HG03521 (cell line): ENCODE data around the gene PIN1.
A peak's percentile ranks its signal among the peaks of the same experiment; 100 is the strongest.
"Not testable (repeated sequence)": the region's sequence is repeated elsewhere in the genome, so short reads cannot be mapped to it uniquely, and the experiment has no call there.

Experiments
- ATAC-seq: cut with Tn5 transposase; IDR thresholded peaks from one replicate; pipeline ENCODE4 v1.9.1; 2021; ENCODE audit warnings: mild to moderate bottlenecking, moderate library complexity; ENCODE audit not compliant: unreplicated experiment

The PIN1 gene

GRCh38 chr19:9834726-9835506 is at the start of gene PIN1:
PIN1 (plus strand) TSS chr19:9835318; CDS start chr19:9835345, 27 bp downstream.
- ATAC-seq: peak; percentile 87

DNA sequence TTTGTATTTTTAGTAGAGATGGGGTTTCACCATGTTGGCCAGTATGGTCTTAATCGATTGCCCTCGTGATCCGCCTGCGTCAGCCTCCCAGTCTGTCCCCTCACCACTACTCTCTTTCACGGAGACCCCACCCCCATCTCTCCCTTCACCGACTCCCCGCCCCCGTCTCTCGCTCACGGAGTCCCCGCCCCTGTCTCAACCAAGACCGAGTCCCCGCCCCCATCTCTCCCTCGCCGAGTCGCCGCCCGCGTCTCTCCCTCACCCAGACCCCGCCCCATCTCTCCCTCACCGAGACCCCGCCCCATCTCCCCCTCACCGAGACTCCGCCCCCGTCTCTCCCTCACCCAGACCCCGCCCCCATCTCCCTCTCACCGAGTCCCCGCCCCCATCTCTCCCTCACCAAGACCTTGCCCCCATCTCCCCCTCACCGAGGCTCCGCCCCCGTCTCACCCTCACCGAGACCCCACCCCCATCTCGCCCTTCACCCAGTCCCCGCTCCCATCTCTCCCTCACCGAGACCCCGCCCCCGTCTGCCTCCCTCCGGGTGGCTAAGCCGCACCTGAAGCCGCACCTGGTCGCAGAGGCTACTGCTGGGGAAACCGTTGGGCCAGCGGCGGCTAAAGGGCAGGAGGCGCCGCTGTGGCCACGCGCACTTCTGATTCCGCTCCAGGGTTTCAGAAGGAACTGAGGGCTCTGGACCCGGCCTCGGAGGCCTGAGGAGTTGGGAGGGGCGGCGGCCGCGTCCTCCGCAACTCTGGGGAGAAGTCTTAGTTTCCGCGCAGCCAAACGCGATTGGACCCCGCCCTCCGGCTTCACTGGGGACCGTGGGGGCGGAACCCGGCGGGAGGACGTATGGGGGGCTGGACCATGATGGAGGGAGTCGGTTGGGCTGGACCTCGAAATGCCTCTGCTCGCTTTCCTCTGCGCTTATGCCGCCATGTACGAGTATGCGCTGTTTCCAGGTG is 49.5 kb upstream of the PIN1 start:
- ATAC-seq: peak; percentile 70

- ATAC-seq: no peak
Measured at GRCh38 chr19:9786342-9786741, 48.8 kb upstream of the PIN1 start.

DNA sequence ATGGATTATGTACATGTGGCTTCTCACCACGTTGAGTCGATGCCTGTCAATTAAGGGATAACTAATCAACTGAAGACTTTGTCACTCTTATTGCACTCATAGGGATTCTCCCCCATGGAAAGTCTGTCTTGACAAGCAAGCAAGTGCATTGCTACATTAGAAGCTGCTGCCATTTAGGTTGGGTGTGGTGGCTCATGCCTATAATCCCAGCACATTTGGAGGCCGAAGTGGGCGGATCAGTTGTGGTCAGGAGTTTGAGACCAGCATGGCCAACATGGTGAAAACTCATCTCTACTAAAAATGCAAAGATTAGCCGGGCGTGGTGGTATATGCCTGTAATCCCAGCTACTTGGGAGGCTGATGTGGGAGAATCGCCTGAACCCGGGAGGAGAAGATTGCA is 48.3 kb upstream of the PIN1 start:
- ATAC-seq: no peak

GRCh38 chr19:9788604-9789003 is 46.5 kb upstream of the PIN1 start:
- not testable (repeated sequence) for ATAC-seq

- no peak for ATAC-seq
Measured at GRCh38 chr19:9789066-9789465, 46.1 kb upstream of the PIN1 start.

DNA sequence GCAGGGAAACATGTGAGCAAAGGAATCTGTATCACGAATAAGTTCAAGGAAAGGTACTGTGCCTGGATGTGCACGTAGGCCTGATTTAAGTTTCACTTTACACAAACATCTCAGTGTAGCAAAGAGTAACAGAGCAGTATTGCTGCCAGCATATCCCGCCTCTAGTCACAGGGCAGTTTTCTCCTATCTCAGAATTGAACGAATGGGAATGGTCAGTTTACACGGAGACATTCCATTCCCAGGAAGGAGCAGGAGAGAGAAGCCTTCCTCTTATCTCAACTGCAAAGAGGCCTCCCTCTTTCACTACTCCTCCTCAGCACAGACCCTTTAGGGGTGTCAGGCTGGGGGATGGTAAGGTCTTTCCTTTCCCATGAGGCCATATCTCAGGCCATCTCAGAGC is 45.5 kb upstream of the PIN1 start:
- ATAC-seq: not testable (repeated sequence)

- ATAC-seq: not testable (repeated sequence)
Measured at GRCh38 chr19:9791073-9791367, 44.1 kb upstream of the PIN1 start.

GRCh38 chr19:9791552-9792205 is 43.4 kb upstream of the PIN1 start:
- ATAC-seq: peak; percentile 26

GRCh38 chr19:9792206-9793070 is 42.7 kb upstream of the PIN1 start:
- ATAC-seq: peak; percentile 40

- ATAC-seq: no peak
Measured at GRCh38 chr19:9793071-9793591, 42.0 kb upstream of the PIN1 start.

DNA sequence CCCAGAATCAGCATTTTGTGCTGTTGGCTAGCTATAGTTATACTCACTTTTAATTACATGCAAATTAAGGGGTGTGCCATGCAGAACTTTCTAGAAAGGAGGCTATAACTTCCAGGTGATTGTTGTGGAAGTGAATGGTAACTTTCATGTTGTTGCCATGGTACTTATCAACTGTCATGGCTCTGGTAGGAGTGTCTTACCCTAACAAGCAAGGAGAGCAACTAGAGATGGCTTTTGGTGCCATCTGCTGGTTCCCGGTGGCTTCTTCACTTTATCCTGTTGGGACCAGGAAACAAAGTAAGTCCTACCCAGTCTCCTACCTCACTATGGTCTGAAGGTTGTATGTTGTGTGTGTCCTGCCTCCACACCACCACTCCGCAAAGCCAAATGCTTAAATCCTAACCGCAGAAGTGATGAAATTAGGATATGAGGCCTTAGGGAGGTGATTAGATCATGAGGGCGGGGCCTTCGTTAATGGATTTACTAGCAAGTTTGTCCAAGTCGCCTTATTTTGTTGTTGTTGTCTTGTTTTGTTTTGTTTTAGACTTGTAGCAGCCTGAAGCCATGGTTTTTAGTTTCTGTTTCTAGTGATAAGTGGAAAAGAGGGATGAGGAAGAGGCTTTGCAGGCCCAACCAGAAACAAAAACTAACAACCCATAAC is 38.9 kb upstream of the PIN1 start:
- no peak for ATAC-seq

DNA sequence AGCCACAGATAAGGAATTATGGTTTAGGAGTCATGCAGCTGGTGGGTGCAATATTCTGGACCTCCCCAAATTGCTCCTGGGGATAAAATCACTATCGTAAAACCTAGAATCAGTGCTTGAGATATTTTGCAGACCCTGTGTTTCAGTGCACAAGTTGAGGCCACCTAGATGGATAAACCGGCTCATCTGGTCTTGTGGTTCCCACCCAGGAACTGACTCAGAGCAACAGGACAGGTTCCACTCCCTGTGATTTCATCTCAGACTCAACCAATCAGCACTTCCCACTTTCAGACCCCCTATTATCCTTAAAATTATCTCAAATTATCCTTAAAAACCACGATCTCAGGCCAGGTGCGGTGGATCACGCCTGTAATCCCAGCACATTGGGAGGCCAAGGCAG is 37.2 kb upstream of the PIN1 start:
- ATAC-seq: no peak

- ATAC-seq: no peak
Measured at GRCh38 chr19:9799162-9799561, 36.0 kb upstream of the PIN1 start.

DNA sequence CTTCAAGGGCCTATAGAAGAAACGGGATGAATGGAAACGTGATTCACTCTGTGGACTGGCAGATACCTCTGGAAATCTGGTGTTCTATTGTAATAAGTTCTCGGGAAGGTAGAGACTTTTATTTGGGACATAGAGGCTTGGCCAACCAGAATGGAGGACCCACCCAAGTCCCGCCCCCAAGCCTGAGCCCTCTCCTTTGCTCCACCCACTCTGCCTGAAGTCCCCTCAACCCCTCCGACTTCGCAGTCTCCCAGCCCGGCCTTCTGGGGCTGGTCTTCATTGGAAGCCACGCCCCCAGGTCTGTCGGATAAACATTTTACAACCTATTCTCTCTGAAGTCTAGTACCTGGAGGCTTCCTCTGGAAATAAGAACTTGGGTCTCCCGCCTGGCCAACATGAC is 33.1 kb upstream of the PIN1 start:
- no peak for ATAC-seq

DNA sequence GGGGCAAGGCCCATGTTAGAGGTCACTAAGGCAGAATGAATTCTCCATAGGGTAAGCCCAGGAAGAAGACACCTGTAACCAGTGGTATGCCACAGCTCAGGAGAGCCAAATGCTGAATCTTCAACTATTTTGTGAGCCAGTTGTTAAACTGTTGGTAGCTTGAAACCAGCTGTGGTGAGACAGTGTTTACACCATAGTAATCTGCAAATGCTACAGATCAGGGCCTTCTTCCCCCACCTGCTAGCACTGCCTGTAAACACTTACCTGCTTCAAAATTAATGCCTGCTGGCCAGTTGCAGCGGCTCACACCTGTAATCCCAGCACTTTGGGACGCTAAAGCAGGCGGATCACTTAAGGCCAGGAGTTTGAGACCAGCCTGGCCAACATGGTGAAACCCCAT is 28.3 kb upstream of the PIN1 start:
- ATAC-seq: no peak

DNA sequence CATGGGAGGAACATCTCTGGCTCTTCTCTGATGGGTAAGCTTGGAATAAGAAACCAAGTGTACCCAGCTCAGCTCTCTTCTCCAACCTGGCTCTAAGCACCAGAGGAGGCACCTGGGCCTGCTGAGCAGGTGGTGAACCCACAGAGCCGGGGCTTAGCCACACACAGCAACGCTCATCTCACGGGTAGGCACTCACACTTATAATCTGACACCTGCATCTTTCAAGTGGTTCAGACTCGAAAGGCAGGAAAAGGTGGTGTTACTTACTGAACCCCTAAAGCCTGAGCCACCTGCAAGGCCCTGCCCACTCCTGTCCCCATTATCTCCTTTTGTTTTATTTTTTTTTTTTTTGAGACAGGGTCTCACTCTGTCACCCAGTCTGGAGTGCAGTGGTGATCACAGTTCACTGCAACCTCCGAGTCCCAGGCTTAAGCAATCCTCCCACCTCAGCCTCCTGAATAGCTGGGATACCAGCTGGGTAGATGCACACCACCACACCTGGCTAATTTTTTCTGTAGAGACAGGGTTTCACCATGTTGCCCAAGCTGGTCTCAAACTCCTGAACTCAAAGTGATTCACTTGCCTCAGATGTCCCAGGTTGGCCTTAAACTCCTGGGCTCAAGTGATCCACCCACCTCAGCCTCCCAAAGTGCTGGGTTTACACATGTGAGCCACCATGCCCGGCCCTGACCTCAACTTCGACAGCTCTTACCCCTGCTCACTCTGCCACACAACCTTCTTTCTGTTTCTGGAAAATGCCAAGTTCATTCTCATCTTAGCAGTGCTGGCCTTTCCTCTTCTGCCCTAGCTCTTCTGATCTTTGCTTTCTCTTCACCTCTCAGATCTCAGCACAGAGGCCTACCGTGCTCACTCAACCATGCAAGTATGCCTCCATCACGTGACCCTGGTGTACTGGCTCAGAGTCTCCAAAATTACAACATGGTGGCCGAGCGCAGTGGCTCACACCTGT is 26.0 kb upstream of the PIN1 start:
- no peak for ATAC-seq

- ATAC-seq: no peak
Measured at GRCh38 chr19:9811139-9811538, 24.0 kb upstream of the PIN1 start.
